Kidney (tissue), 14 donors: Measurements from ENCODE around the gene C12orf50. TPM values are rescaled to one million over a fixed set of nuclear protein-coding genes. Genes with fewer than 3 reads are reported as not detected.

ENCODE experiments used
- DNase-seq, 5 donors: peaks; one replicate each; pipeline ENCODE4 v3.0.0-alpha.2; 2013 to 2020
- FAIRE-seq: peaks from 2 replicates; lab custom pipeline; 2012; peaks lifted over from hg19 to GRCh38; lab: Jason Lieb, UNC
- H3K27ac ChIP-seq, 2 donors: one replicate each; pipeline ENCODE4 v1.7.0; 2013; ENCODE audit warnings: low read depth in 2 of 2, low read length in 2 of 2, inconsistent platforms in 1 of 2
- H3K27me3 ChIP-seq: one replicate; pipeline ENCODE4 v1.7.1; 2013; ENCODE audit warnings: low read length, inconsistent platforms; ENCODE audit not compliant: control insufficient read depth, insufficient read depth
- H3K36me3 ChIP-seq, 3 donors: one replicate each; pipeline versions ENCODE4 v1.7.0 to v1.7.1; 2013; ENCODE audit warnings: low read length in 3 of 3, control low read depth in 1 of 3, inconsistent platforms in 1 of 3; ENCODE audit not compliant: insufficient read depth in 3 of 3, control insufficient read depth in 2 of 3
- H3K4me1 ChIP-seq, 3 donors: one replicate each; pipeline versions ENCODE4 v1.7.0 to v1.7.1; 2013; ENCODE audit warnings: low read length in 3 of 3, inconsistent platforms in 1 of 3, low read depth in 1 of 3; ENCODE audit not compliant: control insufficient read depth in 2 of 3, insufficient read depth in 2 of 3
- H3K4me3 ChIP-seq, 3 donors: one replicate each; pipeline versions ENCODE4 v1.7.0 to v1.8.1; 2013; ENCODE audit warnings: low read length in 3 of 3, control low read depth in 1 of 3, inconsistent platforms in 1 of 3
- H3K9ac ChIP-seq, 3 donors: one replicate each; pipeline versions ENCODE4 v1.7.0 to v1.7.1; 2013; ENCODE audit warnings: low read length in 3 of 3, control low read depth in 1 of 3, inconsistent platforms in 1 of 3
- H3K9me3 ChIP-seq, 3 donors: one replicate each; pipeline versions ENCODE4 v1.7.0 to v1.7.1; 2013; ENCODE audit warnings: low read length in 3 of 3, control low read depth in 1 of 3, inconsistent platforms in 1 of 3; ENCODE audit not compliant: control insufficient read depth in 2 of 3, insufficient read depth in 1 of 3
- intact Hi-C: fragments of 100-400 bp; cut with DNase I; formaldehyde crosslinking; loops from one replicate; pipeline ENCODE4 v1.11.1; 2022
- polyA plus RNA-seq: library from polyadenylated mRNA; stranded (reverse); fragments of 350-450 nt; fragmentation: Illumina TruSeq; extraction: RNeasy Lipid Tissue Mini Kit (QIAGEN cat#74804); gene quantifications from one replicate; pipeline ENCODE4 v1.2.3, GENCODE V29; 2014; ENCODE audit warnings: low read depth, low replicate concordance; ENCODE audit not compliant: insufficient read depth
- total RNA-seq: library from RNA; stranded (reverse); fragmentation: NEBNext Ultra II Directional; extraction: Animal tissue kit (Norgen Biotek cat#: 25700); gene quantifications from one replicate; pipeline ENCODE4 v1.2.1, GENCODE V29; 2021
- TF ChIP-seq, protein P1 (sequence below): IDR thresholded peaks from 3 replicates; pipeline ENCODE4 v1.5.1; 2012; ENCODE audit warnings: mild to moderate bottlenecking, moderate library complexity, borderline replicate concordance; ENCODE audit not compliant: insufficient read depth; ENCODE audit errors: extremely low read depth
- donor health status: control.
- donor health status: control.
- donor health status: control.
- donor health status: control.
- donor health status: control.
- donor health status: DM: yes; HTN: yes; CAD: no.
- donor health status: Normal renal cell carcinoma (clear cell type).

C12orf50 gene
- total and polyA plus RNA-seq, 2 donors from 2014 or later = 0.13 TPM; not detected in 1

- DNase-seq (no peak), FAIRE-seq (no peak)
- Histone ChIP-seq H3K27ac (no peak overlapping the region), H3K36me3 (no peaks in the 10 kb centered on the region), H3K9me3 (no peaks in the 10 kb centered on the region), H3K27me3 (no peaks in the 10 kb centered on the region), H3K9ac (no peak overlapping the region), H3K4me3 (no peak overlapping the region), H3K4me1 (no peaks in the 10 kb centered on the region)
- intact Hi-C loops = no loop called here
- TF ChIP-seq, protein P1, sequence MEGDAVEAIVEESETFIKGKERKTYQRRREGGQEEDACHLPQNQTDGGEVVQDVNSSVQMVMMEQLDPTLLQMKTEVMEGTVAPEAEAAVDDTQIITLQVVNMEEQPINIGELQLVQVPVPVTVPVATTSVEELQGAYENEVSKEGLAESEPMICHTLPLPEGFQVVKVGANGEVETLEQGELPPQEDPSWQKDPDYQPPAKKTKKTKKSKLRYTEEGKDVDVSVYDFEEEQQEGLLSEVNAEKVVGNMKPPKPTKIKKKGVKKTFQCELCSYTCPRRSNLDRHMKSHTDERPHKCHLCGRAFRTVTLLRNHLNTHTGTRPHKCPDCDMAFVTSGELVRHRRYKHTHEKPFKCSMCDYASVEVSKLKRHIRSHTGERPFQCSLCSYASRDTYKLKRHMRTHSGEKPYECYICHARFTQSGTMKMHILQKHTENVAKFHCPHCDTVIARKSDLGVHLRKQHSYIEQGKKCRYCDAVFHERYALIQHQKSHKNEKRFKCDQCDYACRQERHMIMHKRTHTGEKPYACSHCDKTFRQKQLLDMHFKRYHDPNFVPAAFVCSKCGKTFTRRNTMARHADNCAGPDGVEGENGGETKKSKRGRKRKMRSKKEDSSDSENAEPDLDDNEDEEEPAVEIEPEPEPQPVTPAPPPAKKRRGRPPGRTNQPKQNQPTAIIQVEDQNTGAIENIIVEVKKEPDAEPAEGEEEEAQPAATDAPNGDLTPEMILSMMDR = no peak
These were observed 98.6 kb downstream of the C12orf50 start for GRCh38 chr12:87930627-87931026.

Other genes starting within 250 kb of the C12orf50 start
- 18.2 TPM for gene CEP290, start 112.7 kb upstream of the C12orf50 start, total RNA-seq
- 5.1 TPM for gene CEP290, start 112.7 kb upstream of the C12orf50 start, polyA plus RNA-seq
- gene TMTC3, start 112.9 kb upstream of the C12orf50 start, total RNA-seq = 23.5 TPM
- 5.1 TPM for gene TMTC3, start 112.9 kb upstream of the C12orf50 start, polyA plus RNA-seq